HG02678 (cell line): ENCODE data around the gene SCNN1B.
"Not testable (repeated sequence)": the region's sequence is repeated elsewhere in the genome, so short reads cannot be mapped to it uniquely, and the experiment has no call there.

Experiments
- ATAC-seq: cut with Tn5 transposase; IDR thresholded peaks from one replicate; pipeline ENCODE4 v1.9.1; 2021; ENCODE audit warnings: mild to moderate bottlenecking, moderate library complexity; ENCODE audit not compliant: unreplicated experiment

Gene SCNN1B

DNA sequence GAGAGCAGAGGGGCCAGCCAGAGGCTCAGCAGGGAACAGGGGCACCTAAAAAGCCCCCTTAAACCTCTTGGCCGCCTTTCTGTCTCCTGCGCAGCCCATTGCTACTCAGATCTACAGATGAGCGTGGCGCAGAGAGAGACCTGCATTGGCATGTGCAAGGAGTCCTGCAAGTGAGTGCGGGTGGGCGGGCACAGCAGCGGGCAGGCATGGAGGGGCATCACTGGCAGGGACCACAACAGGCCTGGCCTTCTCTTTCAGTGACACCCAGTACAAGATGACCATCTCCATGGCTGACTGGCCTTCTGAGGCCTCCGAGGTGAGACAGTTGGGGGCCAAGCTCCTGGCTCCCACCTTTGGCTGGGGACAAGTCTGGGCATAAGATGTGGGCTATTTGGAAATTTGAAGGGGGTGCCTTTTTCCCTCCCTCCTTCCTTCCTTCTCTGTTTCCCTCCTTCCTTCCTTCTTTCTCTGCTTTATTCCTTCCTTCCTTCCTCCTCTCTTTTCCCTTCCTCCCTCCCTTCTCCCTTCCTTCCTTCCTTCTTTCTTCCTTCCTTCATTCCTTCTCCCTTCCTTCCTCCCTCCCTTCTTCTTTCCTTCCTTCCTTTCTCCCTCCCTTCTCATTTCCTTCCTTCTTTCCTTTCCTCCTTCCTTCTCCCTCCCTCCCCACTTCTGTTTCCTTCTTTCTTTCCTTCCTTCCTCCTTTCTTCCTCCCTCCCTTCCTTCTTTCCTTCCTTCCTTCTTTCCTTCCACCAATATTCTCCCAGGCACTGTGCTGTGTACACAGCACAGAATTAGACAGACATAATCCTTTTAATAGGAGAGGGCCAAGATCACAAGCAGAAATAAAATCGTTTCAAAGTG is 75.2 kb downstream of the SCNN1B start:
- no peak for ATAC-seq

DNA sequence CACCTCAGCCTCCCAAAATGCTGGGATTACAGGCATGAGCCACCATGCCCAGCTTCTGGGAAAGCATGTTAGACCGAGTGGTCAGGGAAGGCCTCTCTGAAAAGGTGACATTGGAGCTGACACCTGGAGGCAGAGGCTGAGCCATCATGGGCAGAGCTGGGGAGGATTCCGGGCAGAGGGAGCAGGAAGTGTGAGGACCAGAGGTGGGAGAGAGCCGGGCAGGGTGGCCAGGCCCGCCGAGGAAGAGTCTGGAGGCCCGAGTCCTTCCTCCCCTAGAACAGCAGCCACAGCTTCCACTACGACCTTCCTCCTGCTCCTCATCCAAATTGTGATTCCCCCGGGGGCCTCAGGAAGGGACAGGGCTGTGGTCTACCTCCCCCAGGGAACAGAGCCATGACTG is 76.2 kb downstream of the SCNN1B start:
- ATAC-seq: no peak

DNA sequence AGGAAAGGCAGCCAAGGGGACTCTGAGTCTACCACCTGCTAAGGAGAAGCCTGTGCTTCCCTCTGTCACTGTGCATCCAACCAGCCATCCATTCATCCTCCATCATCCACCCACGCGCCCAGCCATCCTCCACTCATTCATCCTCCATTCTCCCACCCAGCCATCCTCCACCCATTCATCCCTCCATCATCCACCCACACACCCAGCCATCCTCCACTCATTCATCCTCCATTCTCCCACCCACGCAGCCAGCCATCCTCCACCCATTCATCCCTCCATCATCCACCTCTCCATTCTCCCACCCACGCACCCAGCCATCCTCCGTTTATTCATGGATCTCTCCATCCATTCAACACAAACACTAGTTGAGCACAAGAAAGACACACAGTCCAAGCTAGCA is 76.8 kb downstream of the SCNN1B start:
- no peak for ATAC-seq

DNA sequence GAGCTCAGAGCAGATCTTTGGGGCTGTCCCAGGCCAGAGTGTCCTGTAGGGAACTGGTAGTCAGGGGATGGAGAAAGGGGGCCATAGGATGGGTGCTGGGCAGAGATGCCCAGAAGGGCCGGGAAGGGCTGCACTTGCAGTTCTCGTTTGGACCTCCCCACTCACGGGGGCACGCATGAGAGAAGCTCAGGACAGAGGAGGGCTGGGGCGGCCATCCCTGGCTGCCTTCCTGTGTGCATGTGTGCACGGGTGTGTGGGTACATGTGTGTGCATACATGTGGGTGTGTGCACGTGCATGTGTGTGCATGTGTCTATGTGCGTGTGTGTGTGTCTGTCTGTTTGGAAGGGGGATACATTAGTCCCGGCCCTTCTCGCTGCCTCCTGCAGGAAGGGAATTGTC is 77.6 kb downstream of the SCNN1B start:
- no peak for ATAC-seq

DNA sequence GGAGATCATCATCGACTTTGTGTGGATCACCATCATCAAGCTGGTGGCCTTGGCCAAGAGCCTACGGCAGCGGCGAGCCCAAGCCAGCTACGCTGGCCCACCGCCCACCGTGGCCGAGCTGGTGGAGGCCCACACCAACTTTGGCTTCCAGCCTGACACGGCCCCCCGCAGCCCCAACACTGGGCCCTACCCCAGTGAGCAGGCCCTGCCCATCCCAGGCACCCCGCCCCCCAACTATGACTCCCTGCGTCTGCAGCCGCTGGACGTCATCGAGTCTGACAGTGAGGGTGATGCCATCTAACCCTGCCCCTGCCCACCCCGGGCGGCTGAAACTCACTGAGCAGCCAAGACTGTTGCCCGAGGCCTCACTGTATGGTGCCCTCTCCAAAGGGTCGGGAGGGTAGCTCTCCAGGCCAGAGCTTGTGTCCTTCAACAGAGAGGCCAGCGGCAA is 78.4 kb downstream of the SCNN1B start:
- no peak for ATAC-seq

DNA sequence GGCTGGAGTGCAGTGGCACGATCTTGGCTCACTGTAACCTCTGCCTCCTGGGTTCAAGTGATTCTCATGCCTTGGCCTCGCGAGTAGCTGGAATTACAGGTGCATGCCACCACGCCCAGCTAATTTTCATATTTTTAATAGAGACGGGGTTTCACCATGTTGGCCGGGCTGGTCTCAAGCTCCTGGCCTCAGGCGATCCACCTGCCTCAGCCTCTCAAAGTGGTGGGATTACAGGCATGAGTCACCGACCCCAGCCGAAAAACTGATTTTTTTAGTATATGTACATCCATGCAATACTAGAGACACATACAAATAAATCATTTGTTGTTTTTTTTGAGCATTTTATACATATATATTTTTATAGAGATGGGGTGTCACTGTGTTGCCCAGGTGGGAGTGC is 79.6 kb downstream of the SCNN1B start:
- not testable (repeated sequence) for ATAC-seq

DNA sequence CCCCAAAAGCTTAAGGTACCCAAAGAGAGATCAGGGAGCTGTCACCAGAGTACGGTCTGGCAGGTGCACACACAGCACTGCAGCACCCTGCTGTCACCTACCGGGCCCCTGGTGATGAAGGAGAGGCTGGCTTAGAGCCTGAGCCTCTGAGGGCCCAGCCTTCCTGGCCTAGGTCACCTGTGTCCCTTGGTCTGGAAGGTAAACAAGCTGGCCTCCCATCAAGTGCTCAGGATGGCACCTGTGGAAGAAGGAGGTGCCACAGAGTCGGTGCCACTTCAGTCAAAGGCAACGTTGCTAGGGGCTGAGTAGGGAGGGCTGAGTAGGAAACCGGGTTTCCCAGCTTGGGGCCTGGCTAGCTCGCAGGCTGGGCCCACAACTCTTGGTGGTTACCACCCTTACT is 80.2 kb downstream of the SCNN1B start:
- ATAC-seq: no peak

DNA sequence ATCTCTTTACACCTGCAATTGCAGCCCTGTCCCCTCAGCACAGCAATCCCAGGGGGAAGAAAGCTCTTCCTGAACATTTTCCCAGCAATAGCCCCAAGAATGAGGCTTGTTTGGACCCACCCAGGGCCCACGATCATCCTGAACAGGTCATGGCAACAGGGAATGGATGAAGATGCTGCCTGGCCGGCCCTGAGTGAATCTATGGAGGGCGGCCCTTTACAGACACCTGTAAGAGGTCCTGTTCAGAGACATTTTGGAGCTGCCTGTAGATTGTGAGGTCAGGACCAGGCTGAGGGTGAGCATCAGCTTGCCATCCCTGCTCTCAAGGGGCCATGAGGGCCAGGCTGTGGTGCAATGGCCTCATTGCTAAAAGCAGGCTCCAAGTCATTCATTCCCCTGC is 81.8 kb downstream of the SCNN1B start:
- ATAC-seq: no peak

DNA sequence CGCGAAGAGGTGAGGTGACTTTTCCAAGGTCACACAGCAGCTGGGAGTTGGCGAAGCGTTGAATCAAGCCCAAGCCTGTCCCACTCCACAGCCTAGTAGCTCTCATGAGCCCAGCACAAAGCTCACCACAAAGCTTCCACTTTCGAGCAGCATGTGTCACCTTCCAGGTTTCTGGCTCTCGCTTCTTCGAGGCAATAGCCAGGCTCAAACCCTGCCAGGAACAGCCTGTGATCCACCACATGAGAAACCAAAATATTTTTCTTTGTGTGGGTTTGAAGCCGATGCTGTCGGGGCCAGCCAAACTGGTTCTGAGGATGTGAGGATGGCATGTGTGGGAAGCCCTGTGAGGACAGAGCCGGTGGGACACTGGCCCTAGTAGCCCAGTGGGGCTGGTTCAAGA is 82.8 kb downstream of the SCNN1B start:
- no peak for ATAC-seq

DNA sequence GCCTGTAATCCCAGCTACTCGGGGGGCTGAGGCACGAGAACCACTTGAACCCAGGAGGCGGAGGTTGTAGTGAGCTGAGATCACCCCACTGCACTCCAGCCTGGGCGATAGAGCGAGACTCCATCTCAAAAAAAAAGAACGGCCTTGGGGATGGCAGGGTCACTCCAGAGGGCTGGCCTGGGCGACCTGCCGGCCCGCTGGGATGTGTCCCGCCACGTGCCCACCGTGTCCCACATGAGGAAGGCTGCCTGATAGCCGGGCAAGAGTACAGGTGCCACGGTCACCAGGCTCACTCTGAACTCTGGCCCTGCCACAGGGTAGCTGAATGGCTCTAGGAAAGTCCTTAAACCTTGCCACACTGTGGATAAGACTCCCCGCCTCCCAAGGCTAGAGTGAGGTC is 83.3 kb downstream of the SCNN1B start:
- no peak for ATAC-seq

DNA sequence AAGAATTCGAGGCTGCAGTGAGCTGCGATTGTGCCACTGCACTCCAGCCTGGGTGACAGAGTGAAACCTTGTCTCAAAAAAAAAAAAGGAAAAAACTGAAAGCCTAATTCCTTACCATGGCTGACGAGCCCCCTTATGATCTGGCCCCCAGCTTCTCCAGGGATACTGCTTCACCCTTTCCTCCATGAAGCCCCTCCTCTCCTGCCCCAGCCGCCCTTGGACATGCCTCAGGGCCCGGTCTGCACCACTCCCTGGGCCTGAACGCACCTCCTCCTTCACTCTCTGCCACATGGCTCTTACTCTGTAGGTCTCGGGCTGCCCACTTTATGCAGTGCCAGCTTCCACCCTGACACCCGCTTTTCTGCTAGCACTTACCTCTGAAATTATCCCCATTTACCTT is 85.6 kb downstream of the SCNN1B start:
- ATAC-seq: no peak

DNA sequence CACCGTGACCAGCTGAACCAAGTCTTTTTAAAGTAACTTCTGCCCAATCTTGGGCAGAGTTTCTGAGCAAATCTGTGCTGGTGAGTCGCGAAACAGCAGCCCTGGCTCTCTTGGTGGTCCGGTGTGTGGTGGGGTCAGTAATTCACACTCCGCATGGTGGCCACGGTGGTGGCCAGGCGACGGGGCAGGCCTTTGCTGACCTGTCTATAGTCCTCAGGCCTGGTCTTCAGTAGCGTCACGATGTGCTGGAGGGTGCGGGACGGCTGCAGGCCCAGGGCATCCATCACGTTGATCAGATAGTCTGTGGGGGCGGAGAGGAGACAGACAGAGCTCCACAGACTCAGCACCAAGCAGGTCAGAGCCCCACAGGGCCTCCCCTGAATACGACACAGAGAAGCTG is 86.7 kb downstream of the SCNN1B start:
- ATAC-seq: no peak

DNA sequence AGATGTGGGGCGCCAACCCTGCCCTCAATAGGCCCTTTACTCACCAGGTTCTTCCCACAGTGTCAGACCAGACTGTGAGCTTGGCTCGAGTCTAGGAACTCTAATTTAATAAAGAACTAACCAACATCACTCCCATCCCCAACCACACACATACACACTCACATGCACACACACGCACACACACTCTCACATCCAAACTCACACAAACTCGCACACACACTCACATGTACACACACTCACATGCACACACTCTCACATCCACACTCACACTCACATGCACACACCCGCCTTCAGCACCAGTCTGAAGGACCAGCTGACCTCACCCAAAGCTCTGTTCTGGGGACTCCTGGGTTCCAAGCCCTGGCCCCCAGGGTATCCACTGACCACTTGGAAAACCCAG is 87.1 kb downstream of the SCNN1B start:
- no peak for ATAC-seq

DNA sequence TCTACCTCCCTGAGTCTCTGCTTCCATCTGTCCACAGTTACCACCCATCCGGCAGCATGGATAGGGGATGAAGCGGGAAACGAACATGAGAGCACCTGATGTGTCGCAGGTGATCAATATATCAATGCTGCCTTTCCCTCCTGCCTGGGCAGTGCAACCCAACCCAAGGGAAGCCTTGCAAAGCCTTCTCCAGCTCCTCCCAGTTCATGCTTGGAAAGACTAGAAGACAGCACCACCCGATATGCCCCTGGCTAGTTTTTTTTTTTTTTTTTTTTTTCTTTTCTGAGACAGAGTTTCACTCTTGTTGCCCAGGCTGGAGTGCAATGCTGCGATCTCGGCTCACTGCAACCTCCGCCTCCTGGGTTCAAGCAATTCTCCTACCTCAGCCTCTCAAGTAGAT is 87.8 kb downstream of the SCNN1B start:
- not testable (repeated sequence) for ATAC-seq

DNA sequence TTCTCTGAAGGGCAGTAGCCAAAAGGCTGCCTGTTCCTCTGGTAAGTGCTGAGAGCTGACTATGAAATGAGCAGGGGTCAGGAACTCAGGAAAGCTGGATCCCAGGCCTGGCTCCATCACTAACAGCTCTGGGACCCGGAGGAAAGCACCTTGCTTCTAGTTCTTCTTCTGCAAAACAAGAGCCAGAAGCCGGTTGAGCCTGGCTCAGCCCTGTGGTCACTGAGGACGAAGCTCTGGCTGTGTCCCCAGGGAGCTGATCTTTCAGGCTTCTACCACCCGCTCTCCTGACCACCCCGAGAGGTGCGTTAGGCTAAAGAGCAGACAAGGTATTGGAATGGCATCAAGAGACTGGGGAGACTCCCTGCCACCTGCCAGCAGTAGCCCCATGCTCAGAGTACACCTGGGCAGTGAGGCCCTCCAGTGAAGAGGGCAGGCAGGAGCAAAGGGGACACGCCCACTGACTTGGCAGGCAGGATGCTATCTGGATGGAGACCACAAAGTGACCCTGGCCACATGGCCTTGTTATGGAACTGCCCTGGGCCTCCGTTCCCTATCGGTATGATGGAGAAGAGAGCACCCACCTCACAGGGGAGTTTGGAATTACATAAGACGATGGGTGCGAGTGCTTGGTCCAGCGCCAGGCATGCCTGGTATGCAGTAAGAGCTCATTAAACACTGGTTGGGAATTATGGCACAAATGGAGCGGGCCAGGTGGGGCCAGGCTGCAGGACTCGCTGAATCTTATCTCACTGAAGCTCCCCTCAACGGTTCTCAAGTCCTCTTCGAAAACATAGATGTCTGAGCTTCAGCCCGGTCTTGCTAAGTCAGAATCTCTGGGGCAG is 89.5 kb downstream of the SCNN1B start:
- no peak for ATAC-seq

DNA sequence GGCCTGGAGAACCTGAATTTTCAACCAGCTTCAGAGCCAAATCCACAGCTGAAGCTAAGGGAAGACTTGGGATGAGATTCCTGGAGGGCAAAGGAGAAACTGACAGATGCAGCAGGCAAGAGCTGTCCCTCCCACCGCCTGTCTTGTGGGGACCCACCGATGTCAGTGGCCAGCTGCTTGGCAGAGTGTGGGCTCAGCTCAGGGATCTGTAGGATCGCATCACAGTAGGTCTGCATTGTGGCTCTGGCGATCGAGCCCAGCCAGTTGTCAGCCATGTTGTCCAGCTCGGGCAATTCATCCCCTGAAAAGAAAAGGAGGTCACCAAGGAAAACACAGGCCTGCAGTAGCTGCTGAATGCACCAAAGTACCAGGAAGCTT is 90.1 kb downstream of the SCNN1B start:
- ATAC-seq: no peak

DNA sequence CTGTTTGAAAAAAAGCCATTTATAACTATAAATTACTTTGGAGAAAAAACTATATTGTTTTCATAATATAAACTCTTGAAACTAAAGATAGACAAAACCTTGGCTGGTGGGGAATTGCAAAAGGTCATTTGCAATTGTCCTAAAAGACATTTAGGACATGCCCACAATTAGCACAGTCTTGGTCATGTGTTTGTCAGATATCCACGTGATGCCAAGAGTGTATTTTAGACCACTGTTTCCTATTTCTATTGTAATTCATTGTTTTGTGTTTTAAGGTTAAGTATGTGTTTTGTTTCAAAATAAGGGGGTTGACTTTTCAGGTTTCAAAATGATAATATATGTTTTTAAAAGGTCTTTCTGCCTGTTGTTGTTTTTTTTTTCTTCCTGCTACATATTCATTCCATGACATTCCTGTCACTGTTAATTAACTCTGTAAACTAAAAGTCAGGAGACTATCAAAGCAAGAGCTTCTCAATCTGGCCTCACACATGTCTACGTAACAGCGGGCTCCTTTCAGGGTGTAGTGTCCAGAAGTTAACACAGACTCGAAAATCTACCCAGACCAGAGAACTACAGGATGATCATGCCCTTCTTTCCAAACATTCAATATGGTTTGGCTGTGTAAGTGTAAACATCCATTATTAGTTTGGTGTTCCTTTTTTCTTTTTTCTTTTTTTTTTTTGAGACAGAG is 92.2 kb downstream of the SCNN1B start:
- no peak for ATAC-seq

DNA sequence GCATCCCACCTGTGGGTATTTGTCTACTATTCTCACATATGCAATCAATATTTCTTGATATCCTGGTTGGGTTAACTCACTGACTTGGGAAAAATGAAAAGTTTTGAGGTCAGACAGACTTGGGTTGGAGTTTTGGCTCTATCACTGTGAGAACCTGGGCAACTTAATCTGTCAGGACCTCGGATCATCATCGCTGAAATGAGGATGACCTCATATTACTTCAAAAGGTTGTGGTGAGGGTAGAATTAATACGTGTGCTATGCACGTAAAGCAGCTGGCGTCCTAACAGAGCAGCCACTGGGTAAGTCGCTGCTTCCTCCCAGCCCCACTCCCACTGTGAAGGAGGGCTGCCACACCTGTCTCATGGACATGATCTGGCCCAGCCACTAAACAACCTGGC is 93.6 kb downstream of the SCNN1B start:
- ATAC-seq: no peak

DNA sequence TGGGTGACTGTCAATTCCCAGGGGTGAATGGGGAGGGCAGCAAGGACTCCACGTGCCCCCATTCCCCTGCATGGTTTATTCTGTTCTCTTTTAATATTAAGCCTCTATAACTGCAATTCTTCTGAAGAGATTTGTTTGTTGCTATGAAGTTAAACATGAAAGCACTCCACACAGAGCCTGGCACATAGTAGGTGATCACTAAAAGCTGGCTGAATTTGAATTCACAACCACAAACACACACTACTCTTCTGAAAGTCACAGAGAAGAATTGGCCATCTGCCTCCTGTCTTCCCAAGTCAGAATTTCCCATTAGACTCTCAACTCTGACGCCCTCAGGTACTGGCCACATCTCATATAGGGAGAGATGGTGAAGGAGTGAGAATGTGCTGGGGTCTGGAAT is 95.4 kb downstream of the SCNN1B start:
- ATAC-seq: no peak

DNA sequence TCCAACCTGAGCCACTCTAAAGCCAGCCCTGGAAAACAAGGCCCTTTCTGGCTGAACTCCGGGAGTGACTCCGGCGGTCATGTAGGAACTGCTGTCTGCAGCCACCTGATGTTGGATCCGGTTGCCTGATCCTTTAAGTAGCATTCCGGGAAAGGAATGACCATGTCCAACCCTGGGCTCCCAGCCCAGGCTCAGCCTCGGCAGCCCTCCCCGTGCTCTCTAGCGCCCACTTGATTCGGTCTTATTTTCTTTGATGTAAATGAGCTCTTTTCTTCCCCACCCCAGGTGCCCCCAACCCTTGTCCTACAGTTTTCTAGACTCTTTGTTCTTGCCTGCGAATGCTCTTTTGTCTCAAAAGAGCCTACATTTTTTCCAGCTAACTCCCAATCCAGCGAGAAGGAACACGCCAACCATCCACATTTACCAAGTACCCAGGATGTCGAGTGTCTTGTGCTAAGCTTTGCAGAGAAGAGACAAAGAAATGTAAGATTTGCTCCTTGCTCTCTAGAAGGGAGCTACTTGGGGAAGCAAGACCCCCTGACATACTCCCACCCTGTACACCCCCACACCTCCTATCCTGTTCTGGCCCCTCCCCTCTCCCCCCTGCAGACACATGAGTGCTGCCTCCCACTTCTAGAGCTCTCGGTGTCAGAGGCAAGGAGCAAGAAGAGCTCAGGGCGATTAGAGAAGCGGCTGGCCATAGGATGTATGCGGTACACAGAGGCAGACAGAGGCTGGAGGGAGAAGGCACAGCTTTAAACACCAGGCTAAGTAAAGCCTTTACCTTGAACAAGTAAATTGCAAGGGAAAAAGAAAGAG is 97.1 kb downstream of the SCNN1B start:
- no peak for ATAC-seq

DNA sequence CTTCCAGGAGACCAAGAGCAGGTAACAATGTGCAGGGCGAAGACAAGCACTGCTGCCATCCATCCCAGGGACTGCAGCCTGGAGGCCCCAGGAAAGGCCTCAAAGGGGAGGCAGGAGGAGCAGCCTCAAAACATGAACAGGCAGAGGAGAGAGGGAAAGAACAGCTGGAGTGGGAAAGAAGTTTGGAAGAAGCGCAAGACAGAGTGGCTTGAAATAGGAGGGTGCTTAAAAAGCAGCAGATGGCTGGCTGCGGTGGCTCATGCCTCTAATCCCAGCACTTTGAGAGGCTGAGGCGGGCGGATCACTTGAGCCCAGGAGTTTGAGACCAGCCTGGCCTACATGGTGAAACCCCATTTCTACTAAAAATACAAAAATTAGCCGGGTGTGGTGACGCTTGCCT is 98.3 kb downstream of the SCNN1B start:
- ATAC-seq: not testable (repeated sequence)
